Measurements from ENCODE around the gene BEND6. TPM values are rescaled to one million over a fixed set of nuclear protein-coding genes. Genes with fewer than 3 reads are reported as not detected.

Gene BEND6
- total RNA-seq, 1 donor from 2014 or later: 2.3 TPM

- Mint-ChIP-seq H3K27me3 (ENCODE audit: low read depth) (peaks cover 55% of the 10 kb centered on the region), H3K9me3 (no peaks in the 10 kb centered on the region), H3K36me3 (ENCODE audit: low read depth) (no peaks in the 10 kb centered on the region), H3K27ac (ENCODE audit: unreplicated experiment) (no peak overlapping the region), H3K4me3 (peak overlapping the region; percentile 95), H3K4me1 (peaks cover 29% of the 10 kb centered on the region)
- TF ChIP-seq CTCF (conservative IDR thresholded peaks at IDR 0.05): no peak
- no peak for DNase-seq (ENCODE audit: low read depth, low spot score)
Observed at GRCh38 chr6:56953597-56954402, 1.1 kb upstream of the BEND6 start.

- TF ChIP-seq CTCF (conservative IDR thresholded peaks at IDR 0.05): peak; percentile 84
- peak overlapping the region; percentile 83 for H3K4me3 Mint-ChIP-seq
- H3K4me1 Mint-ChIP-seq: peaks cover 24% of the 10 kb centered on the region
- H3K27me3 Mint-ChIP-seq (ENCODE audit: low read depth): peaks cover 59% of the 10 kb centered on the region
- no peaks in the 10 kb centered on the region for H3K36me3 Mint-ChIP-seq (ENCODE audit: low read depth)
- no peak overlapping the region for H3K27ac Mint-ChIP-seq (ENCODE audit: unreplicated experiment)
- H3K9me3 Mint-ChIP-seq: no peaks in the 10 kb centered on the region
- peak; percentile 76 for DNase-seq (ENCODE audit: low read depth, low spot score)
Observed at GRCh38 chr6:56955171-56956155, 556 bp downstream of the BEND6 start.

- Mint-ChIP-seq H3K36me3 (ENCODE audit: low read depth) (no peaks in the 10 kb centered on the region), H3K27me3 (ENCODE audit: low read depth) (peaks cover 59% of the 10 kb centered on the region), H3K9me3 (no peaks in the 10 kb centered on the region), H3K4me1 (peaks cover 24% of the 10 kb centered on the region), H3K4me3 (peak overlapping the region; percentile 34), H3K27ac (ENCODE audit: unreplicated experiment) (no peak overlapping the region)
- DNase-seq (ENCODE audit: low read depth, low spot score): no peak
- no peak for TF ChIP-seq CTCF (conservative IDR thresholded peaks at IDR 0.05)
Observed at GRCh38 chr6:56956491-56956890, 1.6 kb downstream of the BEND6 start.

GRCh38 chr6:56957856-56958255 is 2.9 kb downstream of the BEND6 start:
- Mint-ChIP-seq H3K9me3 (no peaks in the 10 kb centered on the region), H3K4me1 (peaks cover 24% of the 10 kb centered on the region), H3K27me3 (ENCODE audit: low read depth) (peaks cover 50% of the 10 kb centered on the region), H3K27ac (ENCODE audit: unreplicated experiment) (no peak overlapping the region), H3K36me3 (ENCODE audit: low read depth) (no peaks in the 10 kb centered on the region), H3K4me3 (no peak overlapping the region)
- DNase-seq (ENCODE audit: low read depth, low spot score): no peak
- TF ChIP-seq CTCF (conservative IDR thresholded peaks at IDR 0.05): no peak

- H3K36me3 Mint-ChIP-seq (ENCODE audit: low read depth): no peaks in the 10 kb centered on the region
- no peak overlapping the region for H3K4me3 Mint-ChIP-seq
- H3K27me3 Mint-ChIP-seq (ENCODE audit: low read depth): peaks cover 44% of the 10 kb centered on the region
- no peak for TF ChIP-seq CTCF (conservative IDR thresholded peaks at IDR 0.05)
- peaks cover 18% of the 10 kb centered on the region for H3K4me1 Mint-ChIP-seq
- H3K27ac Mint-ChIP-seq (ENCODE audit: unreplicated experiment): no peak overlapping the region
- no peak for DNase-seq (ENCODE audit: low read depth, low spot score)
- no peaks in the 10 kb centered on the region for H3K9me3 Mint-ChIP-seq
Observed at GRCh38 chr6:56958481-56958880, 3.6 kb downstream of the BEND6 start.
